H9 (cell line): ENCODE data around the gene FAM193B. TPM values are rescaled to one million over a fixed set of nuclear protein-coding genes. Genes with fewer than 3 reads are reported as not detected.

Experiments used
- DNase-seq: peaks from one replicate; pipeline ENCODE4 v3.0.0-alpha.2; 2017
- H2AFZ ChIP-seq: one replicate; pipeline ENCODE4 v1.6.1; 2013; ENCODE audit warnings: mild to moderate bottlenecking, low read length, control low read depth, moderate library complexity
- H2AK5ac ChIP-seq: 2 replicates; pipeline ENCODE4 v1.6.1; 2013; ENCODE audit warnings: low read length, control low read depth, mixed read lengths; ENCODE audit not compliant: insufficient read length
- H2BK120ac ChIP-seq: one replicate; pipeline ENCODE4 v1.6.1; 2013; ENCODE audit warnings: low read depth, mild to moderate bottlenecking, low read length, control low read depth, inconsistent platforms; ENCODE audit not compliant: poor library complexity, severe bottlenecking
- H2BK12ac ChIP-seq: 2 replicates; pipeline ENCODE4 v1.6.1; 2013; ENCODE audit warnings: low read length, control low read depth, mixed read lengths, low read depth; ENCODE audit not compliant: insufficient read length
- H2BK15ac ChIP-seq: 2 replicates; pipeline ENCODE4 v1.6.1; 2013; ENCODE audit warnings: low read depth, low read length, control low read depth
- H2BK20ac ChIP-seq: one replicate; pipeline ENCODE4 v1.6.1; 2013; ENCODE audit warnings: low read depth, mild to moderate bottlenecking, low read length, control low read depth, inconsistent platforms; ENCODE audit not compliant: poor library complexity, severe bottlenecking
- H2BK5ac ChIP-seq: 2 replicates; pipeline ENCODE4 v1.6.1; 2013; ENCODE audit warnings: low read length, control low read depth, mixed read lengths; ENCODE audit not compliant: insufficient read length
- H3K14ac ChIP-seq: 2 replicates; pipeline ENCODE4 v1.6.1; 2013; ENCODE audit warnings: low read length, control low read depth; ENCODE audit not compliant: insufficient read depth
- H3K18ac ChIP-seq: 2 replicates; pipeline ENCODE4 v1.6.1; 2013; ENCODE audit warnings: low read depth, mild to moderate bottlenecking, mixed read lengths, low read length, control low read depth; ENCODE audit not compliant: insufficient read length
- H3K23ac ChIP-seq: 2 replicates; pipeline ENCODE4 v1.6.1; 2013; ENCODE audit warnings: low read length, control low read depth, mixed read lengths, low read depth; ENCODE audit not compliant: insufficient read length
- H3K23me2 ChIP-seq: 2 replicates; pipeline ENCODE4 v1.6.1; 2013; ENCODE audit warnings: low read depth, mild to moderate bottlenecking, mixed read lengths, low read length, control low read depth; ENCODE audit not compliant: insufficient read length, poor library complexity, severe bottlenecking
- H3K27ac ChIP-seq: 2 replicates; pipeline ENCODE4 v1.5.1; 2013; ENCODE audit warnings: low read length, control low read depth, mixed read lengths, low read depth; ENCODE audit not compliant: insufficient read length
- H3K27me3 ChIP-seq: 2 replicates; pipeline ENCODE4 v1.6.1; 2013; ENCODE audit warnings: low read length, control low read depth, inconsistent platforms; ENCODE audit not compliant: insufficient read depth
- H3K4ac ChIP-seq: 2 replicates; pipeline ENCODE4 v1.6.1; 2013; ENCODE audit warnings: low read depth, mild to moderate bottlenecking, control low read depth, inconsistent platforms, low read length, moderate library complexity
- H3K4me1 ChIP-seq: 2 replicates; pipeline ENCODE4 v1.6.1; 2013; ENCODE audit warnings: low read length, control low read depth, inconsistent platforms; ENCODE audit not compliant: insufficient read depth
- H3K4me2 ChIP-seq: 2 replicates; pipeline ENCODE4 v1.6.1; 2013; ENCODE audit warnings: low read length, control low read depth, mixed read lengths; ENCODE audit not compliant: insufficient read length, insufficient read depth
- H3K56ac ChIP-seq: 2 replicates; pipeline ENCODE4 v1.6.1; 2013; ENCODE audit warnings: low read depth, mild to moderate bottlenecking, mixed read lengths, low read length, control low read depth; ENCODE audit not compliant: insufficient read length
- H3K79me1 ChIP-seq: 2 replicates; pipeline ENCODE4 v1.6.1; 2013; ENCODE audit warnings: low read depth, mild to moderate bottlenecking, moderate library complexity, low read length, control low read depth, inconsistent platforms; ENCODE audit not compliant: insufficient read depth, poor library complexity, severe bottlenecking
- H3K79me2 ChIP-seq: 2 replicates; pipeline ENCODE4 v1.6.1; 2013; ENCODE audit warnings: low read length, control low read depth, inconsistent platforms; ENCODE audit not compliant: insufficient read depth
- H3K9ac ChIP-seq: 2 replicates; pipeline ENCODE4 v1.6.1; 2013; ENCODE audit warnings: low read length, control low read depth, mixed read lengths; ENCODE audit not compliant: insufficient read length; ENCODE audit errors: extremely low read depth
- H3K9me3 ChIP-seq: one replicate; pipeline ENCODE4 v1.6.1; 2013; ENCODE audit warnings: low read depth, low read length, inconsistent platforms; ENCODE audit not compliant: control insufficient read depth
- H3T11ph ChIP-seq: one replicate; pipeline ENCODE4 v1.6.1; 2013; ENCODE audit warnings: mild to moderate bottlenecking, low read length, control low read depth, inconsistent platforms
- H4K20me1 ChIP-seq: one replicate; pipeline ENCODE4 v1.6.1; 2013; ENCODE audit not compliant: control insufficient read depth, insufficient read length, insufficient read depth
- H4K5ac ChIP-seq: 2 replicates; pipeline ENCODE4 v1.6.1; 2013; ENCODE audit warnings: low read depth, mild to moderate bottlenecking, mixed read lengths, low read length, control low read depth; ENCODE audit not compliant: insufficient read length
- H4K8ac ChIP-seq: replicated peaks from 2 replicates; pipeline ENCODE4 v1.6.1; 2013; ENCODE audit warnings: low read length, control low read depth, mixed read lengths, low read depth; ENCODE audit not compliant: insufficient read length
- H4K91ac ChIP-seq: 2 replicates; pipeline ENCODE4 v1.6.1; 2013; ENCODE audit warnings: low read depth, mild to moderate bottlenecking, moderate library complexity, mixed read lengths, low read length, control low read depth; ENCODE audit not compliant: insufficient read length
- H3K27ac Mint-ChIP-seq, 3 experiments: 2 replicates in 2 of 3; 3 replicates in 1 of 3; pipeline ENCODE4 v1.8.0; 2020 to 2021; ENCODE audit warnings: mixed read lengths in 3 of 3, mild to moderate bottlenecking in 1 of 3, moderate library complexity in 1 of 3
- H3K27me3 Mint-ChIP-seq: 2 replicates; pipeline ENCODE4 v1.8.0; 2021; ENCODE audit warnings: low read depth, mild to moderate bottlenecking, moderate library complexity, mixed read lengths
- H3K36me3 Mint-ChIP-seq, 3 experiments: 2 replicates in 2 of 3; 3 replicates in 1 of 3; pipeline ENCODE4 v1.8.0; 2020 to 2021; ENCODE audit warnings: low read depth in 3 of 3, mixed read lengths in 3 of 3; ENCODE audit not compliant: insufficient read depth in 1 of 3
- H3K4me1 Mint-ChIP-seq, 2 experiments: 2 replicates each; pipeline ENCODE4 v1.8.0; 2020; ENCODE audit warnings: mixed read lengths in 2 of 2
- H3K4me3 Mint-ChIP-seq, 2 experiments: 2 replicates in 1 of 2; 3 replicates in 1 of 2; pipeline ENCODE4 v1.8.0; 2020 to 2021; ENCODE audit warnings: mild to moderate bottlenecking in 2 of 2, mixed read lengths in 2 of 2, moderate library complexity in 1 of 2
- H3K9me3 Mint-ChIP-seq, 2 experiments: 2 replicates in 1 of 2; 3 replicates in 1 of 2; pipeline ENCODE4 v1.8.0; 2020; ENCODE audit warnings: mild to moderate bottlenecking in 2 of 2, mixed read lengths in 2 of 2, moderate library complexity in 1 of 2
- CTCF ChIP-seq: fragments of 200-600 bp; sonication (generic); conservative IDR thresholded peaks from 3 replicates; pipeline ENCODE4 v1.8.0; 2021; ENCODE audit warnings: antibody characterized with exemption, mild to moderate bottlenecking
- WGBS: extraction: QIAGEN DNeasy Blood & Tissue Kit; methylation state at CpG from one replicate; pipeline ENCODE4 v1.1.7; 2013; ENCODE audit warnings: missing lambda C conversion rate, low lambda C conversion rate, mixed read lengths; ENCODE audit not compliant: insufficient read length; ENCODE audit errors: extremely low coverage; 5-methylcytosine and 5-hydroxymethylcytosine counted together
- total RNA-seq: library from RNA; stranded (reverse); gene quantifications from 2 replicates; pipeline ENCODE4 v1.2.1, GENCODE V29; 2021

Gene FAM193B
- total RNA-seq, 1 experiment from 2014 or later: 71.5 TPM

- no peak for DNase-seq
- no peak for TF ChIP-seq CTCF
- peaks cover 22% of the 10 kb centered on the region for H3K27me3 Mint-ChIP-seq
- no CpG with 5 or more reads among the region's 8 CpGs for WGBS
- Histone ChIP-seq H3K4me1 (no peaks in the 10 kb centered on the region), H4K91ac (no peak overlapping the region), H4K20me1 (no peaks in the 10 kb centered on the region), H3K23me2 (peaks cover 6% of the 10 kb centered on the region), H3T11ph (no peak overlapping the region), H3K27ac (no peak overlapping the region), H3K14ac (no peak overlapping the region), H2AFZ (peak overlapping the region; percentile 98), H3K4ac (no peak overlapping the region), H3K56ac (no peak overlapping the region), H3K79me1 (no peaks in the 10 kb centered on the region), H3K79me2 (no peaks in the 10 kb centered on the region), H4K5ac (no peak overlapping the region), H3K4me2 (peak overlapping the region; percentile 83), H2BK20ac (no peak overlapping the region), H3K23ac (no peak overlapping the region), H4K8ac (no peak overlapping the region), H3K27me3 (no peaks in the 10 kb centered on the region; the same call in 1 of the 2 replicates), H3K9me3 (no peaks in the 10 kb centered on the region), H2BK120ac (no peak overlapping the region), H3K18ac (no peak overlapping the region), H3K9ac (peak overlapping the region; percentile 17), H2BK15ac (no peak overlapping the region), H2BK12ac (no peak overlapping the region), H2BK5ac (no peak overlapping the region), H2AK5ac (no peak overlapping the region)
- peaks cover 23 to 39% (median 35%) of the 10 kb centered on the region in 3 experiments for H3K36me3 Mint-ChIP-seq
- H3K4me1 Mint-ChIP-seq: peaks cover 2 to 9% of the 10 kb centered on the region in 2 experiments; a peak in 3 of 4 replicates
- peak overlapping the region; percentile 96 to 100 for H3K4me3 Mint-ChIP-seq
- no peak overlapping the region for H3K27ac Mint-ChIP-seq
- no peaks in the 10 kb centered on the region; a peak in 1 of 5 replicates for H3K9me3 Mint-ChIP-seq
Observed at GRCh38 chr5:177591690-177592009, 37.3 kb upstream of the FAM193B start.
